Measurements from ENCODE around the gene LRRC4. TPM values are rescaled to one million over a fixed set of nuclear protein-coding genes. Genes with fewer than 3 reads are reported as not detected.

The LRRC4 gene
- total RNA-seq, 1 donor from 2014 or later = 4.4 TPM

- Histone ChIP-seq H3K27me3 (ENCODE audit: low read depth) (no peaks in the 10 kb centered on the region), H3K9me3 (replicated peaks) (no peaks in the 10 kb centered on the region), H3K36me3 (peaks cover 16% of the 10 kb centered on the region), H3K4me3 (no peak overlapping the region), H3K27ac (replicated peaks) (no peak overlapping the region), H3K4me1 (peaks cover 16% of the 10 kb centered on the region)
- TF ChIP-seq CTCF (IDR thresholded peaks at IDR 0.05; ENCODE audit: borderline replicate concordance) = no peak
- DNase-seq = no peak
- intact Hi-C loops (cut with micrococcal nuclease) = no loop called here
These were observed 40.6 kb upstream of the LRRC4 start for GRCh38 chr7:128071801-128072200.

- no peak for TF ChIP-seq CTCF (IDR thresholded peaks at IDR 0.05; ENCODE audit: borderline replicate concordance)
- H3K27me3 ChIP-seq (ENCODE audit: low read depth) = no peaks in the 10 kb centered on the region
These were observed 40.1 kb upstream of the LRRC4 start for GRCh38 chr7:128071376-128071775.

GRCh38 chr7:128069373-128070364, 38.4 kb upstream of the LRRC4 start:
- Histone ChIP-seq H3K9me3 (replicated peaks) (no peaks in the 10 kb centered on the region), H3K27ac (replicated peaks) (no peak overlapping the region), H3K4me3 (no peak overlapping the region), H3K36me3 (peaks cover 8% of the 10 kb centered on the region), H3K27me3 (ENCODE audit: low read depth) (no peaks in the 10 kb centered on the region), H3K4me1 (no peaks in the 10 kb centered on the region)
- no peak for DNase-seq
- no peak for TF ChIP-seq CTCF (IDR thresholded peaks at IDR 0.05; ENCODE audit: borderline replicate concordance)
- intact Hi-C loops (cut with micrococcal nuclease) = no loop called here

More at GRCh38 chr7:128071376-128071775, 40.1 kb upstream of the LRRC4 start:
- H3K27ac ChIP-seq (replicated peaks) = no peak overlapping the region
- intact Hi-C loops (cut with micrococcal nuclease) = no loop called here
- peaks cover 15% of the 10 kb centered on the region for H3K4me1 ChIP-seq
- H3K4me3 ChIP-seq = no peak overlapping the region
- H3K9me3 ChIP-seq (replicated peaks) = no peaks in the 10 kb centered on the region
- no peak for DNase-seq
- peaks cover 16% of the 10 kb centered on the region for H3K36me3 ChIP-seq

GRCh38 chr7:128068785-128069184, 37.5 kb upstream of the LRRC4 start:
- DNase-seq = no peak
- Histone ChIP-seq H3K4me1 (no peaks in the 10 kb centered on the region), H3K36me3 (peaks cover 2% of the 10 kb centered on the region), H3K9me3 (replicated peaks) (no peaks in the 10 kb centered on the region), H3K4me3 (no peak overlapping the region), H3K27me3 (ENCODE audit: low read depth) (no peaks in the 10 kb centered on the region), H3K27ac (replicated peaks) (no peak overlapping the region)
- TF ChIP-seq CTCF (IDR thresholded peaks at IDR 0.05; ENCODE audit: borderline replicate concordance) = no peak
- intact Hi-C loops (cut with micrococcal nuclease) = no loop called here

- H3K4me1 ChIP-seq = no peaks in the 10 kb centered on the region
- TF ChIP-seq CTCF (IDR thresholded peaks at IDR 0.05; ENCODE audit: borderline replicate concordance) = no peak
- no peak overlapping the region for H3K4me3 ChIP-seq
- H3K27ac ChIP-seq (replicated peaks) = no peak overlapping the region
- H3K36me3 ChIP-seq = peaks cover 2% of the 10 kb centered on the region
- DNase-seq = no peak
- no peaks in the 10 kb centered on the region for H3K9me3 ChIP-seq (replicated peaks)
- intact Hi-C loops (cut with micrococcal nuclease) = no loop called here
- H3K27me3 ChIP-seq (ENCODE audit: low read depth) = no peaks in the 10 kb centered on the region
These were observed 36.7 kb upstream of the LRRC4 start for GRCh38 chr7:128067983-128068382.
